Bronchial smooth muscle cell (primary cell): ENCODE data around the gene MRTFB. TPM values are rescaled to one million over a fixed set of nuclear protein-coding genes. Genes with fewer than 3 reads are reported as not detected.

ENCODE experiments used
- total RNA-seq: library from RNA; depleted of rRNA; stranded (reverse); fragments of >200 nt; gene quantifications from 2 replicates; pipeline ENCODE4 v1.2.1, GENCODE V29; 2014

MRTFB gene, protein sequence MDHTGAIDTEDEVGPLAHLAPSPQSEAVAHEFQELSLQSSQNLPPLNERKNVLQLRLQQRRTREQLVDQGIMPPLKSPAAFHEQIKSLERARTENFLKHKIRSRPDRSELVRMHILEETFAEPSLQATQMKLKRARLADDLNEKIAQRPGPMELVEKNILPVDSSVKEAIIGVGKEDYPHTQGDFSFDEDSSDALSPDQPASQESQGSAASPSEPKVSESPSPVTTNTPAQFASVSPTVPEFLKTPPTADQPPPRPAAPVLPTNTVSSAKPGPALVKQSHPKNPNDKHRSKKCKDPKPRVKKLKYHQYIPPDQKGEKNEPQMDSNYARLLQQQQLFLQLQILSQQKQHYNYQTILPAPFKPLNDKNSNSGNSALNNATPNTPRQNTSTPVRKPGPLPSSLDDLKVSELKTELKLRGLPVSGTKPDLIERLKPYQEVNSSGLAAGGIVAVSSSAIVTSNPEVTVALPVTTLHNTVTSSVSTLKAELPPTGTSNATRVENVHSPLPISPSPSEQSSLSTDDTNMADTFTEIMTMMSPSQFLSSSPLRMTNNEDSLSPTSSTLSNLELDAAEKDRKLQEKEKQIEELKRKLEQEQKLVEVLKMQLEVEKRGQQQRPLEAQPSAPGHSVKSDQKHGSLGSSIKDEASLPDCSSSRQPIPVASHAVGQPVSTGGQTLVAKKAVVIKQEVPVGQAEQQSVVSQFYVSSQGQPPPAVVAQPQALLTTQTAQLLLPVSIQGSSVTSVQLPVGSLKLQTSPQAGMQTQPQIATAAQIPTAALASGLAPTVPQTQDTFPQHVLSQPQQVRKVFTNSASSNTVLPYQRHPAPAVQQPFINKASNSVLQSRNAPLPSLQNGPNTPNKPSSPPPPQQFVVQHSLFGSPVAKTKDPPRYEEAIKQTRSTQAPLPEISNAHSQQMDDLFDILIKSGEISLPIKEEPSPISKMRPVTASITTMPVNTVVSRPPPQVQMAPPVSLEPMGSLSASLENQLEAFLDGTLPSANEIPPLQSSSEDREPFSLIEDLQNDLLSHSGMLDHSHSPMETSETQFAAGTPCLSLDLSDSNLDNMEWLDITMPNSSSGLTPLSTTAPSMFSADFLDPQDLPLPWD
- total RNA-seq: 3.8 and 4.3 TPM in 2 replicates

DNA sequence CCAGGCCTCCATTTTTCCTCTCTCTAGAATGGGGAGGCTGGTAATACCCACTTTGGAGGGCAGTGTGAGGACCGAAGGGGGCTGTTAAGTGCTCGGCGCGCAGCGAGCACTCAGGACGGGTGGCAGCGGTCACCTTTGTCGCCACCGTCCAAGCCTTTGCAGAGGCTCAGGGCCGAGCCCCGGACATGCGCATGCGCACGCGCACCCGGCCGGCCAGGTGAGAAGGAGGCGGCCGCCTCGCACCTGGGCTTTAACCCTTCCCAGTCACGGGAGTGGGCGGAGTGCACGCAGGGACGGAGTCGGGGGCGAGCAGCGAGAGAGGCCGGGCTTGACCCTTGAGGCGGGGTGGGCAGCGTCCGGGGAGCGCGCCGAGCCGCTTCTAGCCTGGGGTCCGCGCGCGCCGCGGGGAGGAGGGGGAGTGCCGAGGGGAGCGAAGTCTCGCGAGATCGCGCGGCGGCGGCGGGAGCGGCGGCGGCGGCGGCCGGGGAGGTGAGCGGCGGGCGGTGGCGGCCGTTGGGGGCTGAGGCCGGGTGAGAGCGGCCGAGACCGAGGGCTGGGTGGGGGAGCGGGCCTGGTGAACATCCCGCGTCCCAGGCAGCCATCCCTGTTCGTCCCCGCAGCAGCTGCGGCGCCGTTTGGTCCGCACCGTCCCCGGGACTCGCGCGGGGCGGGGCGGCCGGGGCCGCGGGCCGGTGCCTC, at the start of gene MRTFB:
Gene MRTFB, plus strand, starts transcription at position 443 of the 699 bp plus-strand sequence. CDS start 69,288 bp downstream, outside the sequence.

Other genes with a start within 250 kb of the MRTFB start
- gene ERCC4, start 151.2 kb upstream of the MRTFB start, total RNA-seq: 5.3 and 6.1 TPM in 2 replicates